BLaER1 treated with 17β-estradiol and CSF1 and Interleukin-3, amounts not matched to agents 10 nM and 100 nM (cell line): Measurements from ENCODE around the gene TXNDC15.
A peak's percentile ranks its signal among the peaks of the same experiment; 100 is the strongest.

Experiments used
- H3K27ac ChIP-seq, 11 experiments: shearing (Covaris generic); formaldehyde crosslinking; 2 replicates each; pipeline ENCODE4 v1.8.1; 2022
- H3K27me3 ChIP-seq, 11 experiments: shearing (Covaris generic); formaldehyde crosslinking; 2 replicates each; pipeline ENCODE4 v1.8.1; 2022
- H3K36me3 ChIP-seq, 11 experiments: shearing (Covaris generic); formaldehyde crosslinking; 2 replicates each; pipeline ENCODE4 v1.8.1; 2022
- H3K4me1 ChIP-seq, 10 experiments: shearing (Covaris generic); formaldehyde crosslinking; 2 replicates each; pipeline ENCODE4 v1.8.1; 2022
- H3K4me2 ChIP-seq, 11 experiments: shearing (Covaris generic); formaldehyde crosslinking; 2 replicates each; pipeline ENCODE4 v1.8.1; 2022
- H3K4me3 ChIP-seq, 10 experiments: shearing (Covaris generic); formaldehyde crosslinking; 2 replicates each; pipeline ENCODE4 v1.8.1; 2022
- H3K9ac ChIP-seq, 11 experiments: shearing (Covaris generic); formaldehyde crosslinking; 2 replicates each; pipeline ENCODE4 v1.8.1; 2022
- H3K9me3 ChIP-seq, 11 experiments: shearing (Covaris generic); formaldehyde crosslinking; replicated peaks in 1 of 11; 2 replicates each; pipeline ENCODE4 v1.8.1; 2022
- H4K20me1 ChIP-seq, 11 experiments: shearing (Covaris generic); formaldehyde crosslinking; 2 replicates each; pipeline ENCODE4 v1.8.1; 2022
- Cebpa-rat ChIP-seq, 11 experiments: shearing (Covaris generic); IDR thresholded peaks; 2 replicates each; pipeline ENCODE4 v1.8.1; 2022

TXNDC15 gene

GRCh38 chr5:134887593-134888159 is 13.5 kb downstream of the TXNDC15 start:
- Histone ChIP-seq H3K4me3 (no peak overlapping the region), H3K36me3 (peaks cover 46 to 70% (median 54%) of the 10 kb centered on the region in 11 experiments), H3K4me2 (no peak overlapping the region), H3K27me3 (no peaks in the 10 kb centered on the region), H3K9ac (no peak overlapping the region), H4K20me1 (peaks cover 12 to 40% (median 25%) of the 10 kb centered on the region in 11 experiments; a peak in 17 of 22 replicates), H3K4me1 (no peaks in the 10 kb centered on the region), H3K27ac (no peak overlapping the region), H3K9me3 (peaks cover 13 to 34% (median 31%) of the 10 kb centered on the region in 11 experiments; a peak in 20 of 22 replicates)
- TF ChIP-seq Cebpa-rat (IDR thresholded peaks at IDR 0.05): no peak

GRCh38 chr5:134889335-134889734 is 15.2 kb downstream of the TXNDC15 start:
- Histone ChIP-seq H3K4me1 (no peaks in the 10 kb centered on the region), H3K27ac (no peak overlapping the region), H4K20me1 (peaks cover 12 to 49% (median 25%) of the 10 kb centered on the region in 11 experiments; a peak in 17 of 22 replicates), H3K9me3 (peaks cover 13 to 34% (median 31%) of the 10 kb centered on the region in 11 experiments; a peak in 20 of 22 replicates), H3K27me3 (no peaks in the 10 kb centered on the region), H3K36me3 (peaks cover 59 to 86% (median 66%) of the 10 kb centered on the region in 11 experiments), H3K4me2 (no peak overlapping the region), H3K9ac (no peak overlapping the region), H3K4me3 (no peak overlapping the region)
- no peak for TF ChIP-seq Cebpa-rat (IDR thresholded peaks at IDR 0.05)

GRCh38 chr5:134891473-134891872 is 17.3 kb downstream of the TXNDC15 start:
- Histone ChIP-seq H3K9me3 (peaks cover 13 to 34% (median 31%) of the 10 kb centered on the region in 11 experiments; a peak in 20 of 22 replicates), H3K27ac (no peak overlapping the region), H3K4me1 (no peaks in the 10 kb centered on the region), H3K4me2 (no peak overlapping the region), H3K27me3 (no peaks in the 10 kb centered on the region), H3K4me3 (no peak overlapping the region), H4K20me1 (peaks cover 3 to 27% (median 11%) of the 10 kb centered on the region in 11 experiments; a peak in 14 of 22 replicates), H3K36me3 (peaks cover 72 to 99% (median 85%) of the 10 kb centered on the region in 11 experiments), H3K9ac (no peak overlapping the region)
- TF ChIP-seq Cebpa-rat (IDR thresholded peaks at IDR 0.05): no peak

GRCh38 chr5:134892282-134892681 is 18.1 kb downstream of the TXNDC15 start:
- Histone ChIP-seq H3K27ac (no peak overlapping the region), H3K4me3 (no peak overlapping the region), H3K9ac (no peak overlapping the region), H3K36me3 (peaks cover 76 to 100% (median 89%) of the 10 kb centered on the region in 11 experiments), H4K20me1 (peaks cover 0 to 19% (median 5%) of the 10 kb centered on the region in 11 experiments; a peak in 7 of 22 replicates), H3K4me2 (no peak overlapping the region), H3K27me3 (no peaks in the 10 kb centered on the region), H3K9me3 (peaks cover 13 to 34% (median 31%) of the 10 kb centered on the region in 11 experiments; a peak in 20 of 22 replicates), H3K4me1 (no peaks in the 10 kb centered on the region)
- TF ChIP-seq Cebpa-rat (IDR thresholded peaks at IDR 0.05): no peak

GRCh38 chr5:134892926-134893325 is 18.8 kb downstream of the TXNDC15 start:
- Histone ChIP-seq H3K4me3 (no peak overlapping the region), H3K27me3 (no peaks in the 10 kb centered on the region), H3K4me1 (no peaks in the 10 kb centered on the region), H4K20me1 (peaks cover 0 to 13% (median 0%) of the 10 kb centered on the region in 11 experiments; a peak in 4 of 22 replicates), H3K9me3 (peaks cover 13 to 34% (median 31%) of the 10 kb centered on the region in 11 experiments; a peak in 20 of 22 replicates), H3K27ac (no peak overlapping the region), H3K4me2 (no peak overlapping the region), H3K9ac (no peak overlapping the region), H3K36me3 (peaks cover 75 to 100% (median 90%) of the 10 kb centered on the region in 11 experiments)
- TF ChIP-seq Cebpa-rat (IDR thresholded peaks at IDR 0.05): no peak

- Histone ChIP-seq H3K4me1 (no peaks in the 10 kb centered on the region), H3K36me3 (peaks cover 69 to 100% (median 86%) of the 10 kb centered on the region in 11 experiments), H4K20me1 (peaks cover 0 to 10% (median 0%) of the 10 kb centered on the region in 11 experiments; a peak in 3 of 22 replicates)
Observed at GRCh38 chr5:134893748-134894505, 19.8 kb downstream of the TXNDC15 start.

GRCh38 chr5:134902071-134902801 is 28.1 kb downstream of the TXNDC15 start:
- no peak; a peak in 1 of 22 replicates for TF ChIP-seq Cebpa-rat (IDR thresholded peaks at IDR 0.05)
- Histone ChIP-seq H3K36me3 (peaks cover 10 to 48% (median 33%) of the 10 kb centered on the region in 11 experiments; a peak in 21 of 22 replicates), H4K20me1 (no peaks in the 10 kb centered on the region; a peak in 1 of 22 replicates), H3K4me2 (peak overlapping the region; percentile 62 to 92 (median 77)), H3K4me1 (peaks cover 38 to 47% (median 45%) of the 10 kb centered on the region in 10 experiments), H3K4me3 (peak overlapping the region in 4 of 10 experiments; percentile 10 to 33 (median 26); a peak in 3 of 20 replicates), H3K27ac (peak overlapping the region; percentile 66 to 99 (median 97)), H3K9ac (peak overlapping the region; percentile 49 to 75 (median 64); a peak in 21 of 22 replicates), H3K27me3 (no peaks in the 10 kb centered on the region), H3K9me3 (no peaks in the 10 kb centered on the region)

More at GRCh38 chr5:134893748-134894505, 19.8 kb downstream of the TXNDC15 start:
- no peaks in the 10 kb centered on the region for H3K27me3 ChIP-seq
- TF ChIP-seq Cebpa-rat (IDR thresholded peaks at IDR 0.05): no peak
- H3K27ac ChIP-seq: no peak overlapping the region
- no peak overlapping the region for H3K4me2 ChIP-seq
- no peak overlapping the region for H3K4me3 ChIP-seq
- H3K9ac ChIP-seq: no peak overlapping the region
- H3K9me3 ChIP-seq: peaks cover 11 to 32% (median 28%) of the 10 kb centered on the region in 11 experiments; a peak in 20 of 22 replicates

GRCh38 chr5:134904610-134905245 is 30.6 kb downstream of the TXNDC15 start, which contains the start of gene PCBD2:
Gene PCBD2 (plus strand): TSS chr5:134905131. CDS start chr5:134905140, 9 bp downstream.
- Histone ChIP-seq H3K27me3 (no peaks in the 10 kb centered on the region), H3K9ac (peak within 1 kb of the TSS; percentile 96 to 99 (median 98)), H3K27ac (peak within 1 kb of the TSS; percentile 97 to 99 (median 98)), H3K4me3 (peak within 1 kb of the TSS; percentile 68 to 89 (median 76)), H3K9me3 (no peaks in the 10 kb centered on the region), H3K4me1 (peaks cover 38 to 54% (median 47%) of the 10 kb centered on the region in 10 experiments), H3K4me2 (peak within 1 kb of the TSS; percentile 62 to 92 (median 77)), H3K36me3 (peaks cover 10 to 36% (median 17%) of the 10 kb centered on the region in 11 experiments; a peak in 20 of 22 replicates), H4K20me1 (peaks cover 0 to 5% (median 0%) of the 10 kb centered on the region in 11 experiments; a peak in 1 of 22 replicates)
- TF ChIP-seq Cebpa-rat (IDR thresholded peaks at IDR 0.05): no peak
